Ureter (tissue), 1 donor: Measurements from ENCODE around the gene ECPAS. TPM values are rescaled to one million over a fixed set of nuclear protein-coding genes. Genes with fewer than 3 reads are reported as not detected.
A peak's percentile ranks its signal among the peaks of the same experiment; 100 is the strongest.
"Not testable (repeated sequence)": the region's sequence is repeated elsewhere in the genome, so short reads cannot be mapped to it uniquely, and the experiment has no call there.

ENCODE experiments used
- DNase-seq: peaks from one replicate; pipeline ENCODE4 v3.0.0-alpha.2; 2020; ENCODE audit warnings: low spot score
- total RNA-seq: library from RNA; stranded (reverse); gene quantifications from one replicate; pipeline ENCODE4 v1.2.4, GENCODE V29; 2023
- donor health status: DM: yes; HTN: yes; CAD: no.

The ECPAS gene
- 125 TPM for total RNA-seq

DNA sequence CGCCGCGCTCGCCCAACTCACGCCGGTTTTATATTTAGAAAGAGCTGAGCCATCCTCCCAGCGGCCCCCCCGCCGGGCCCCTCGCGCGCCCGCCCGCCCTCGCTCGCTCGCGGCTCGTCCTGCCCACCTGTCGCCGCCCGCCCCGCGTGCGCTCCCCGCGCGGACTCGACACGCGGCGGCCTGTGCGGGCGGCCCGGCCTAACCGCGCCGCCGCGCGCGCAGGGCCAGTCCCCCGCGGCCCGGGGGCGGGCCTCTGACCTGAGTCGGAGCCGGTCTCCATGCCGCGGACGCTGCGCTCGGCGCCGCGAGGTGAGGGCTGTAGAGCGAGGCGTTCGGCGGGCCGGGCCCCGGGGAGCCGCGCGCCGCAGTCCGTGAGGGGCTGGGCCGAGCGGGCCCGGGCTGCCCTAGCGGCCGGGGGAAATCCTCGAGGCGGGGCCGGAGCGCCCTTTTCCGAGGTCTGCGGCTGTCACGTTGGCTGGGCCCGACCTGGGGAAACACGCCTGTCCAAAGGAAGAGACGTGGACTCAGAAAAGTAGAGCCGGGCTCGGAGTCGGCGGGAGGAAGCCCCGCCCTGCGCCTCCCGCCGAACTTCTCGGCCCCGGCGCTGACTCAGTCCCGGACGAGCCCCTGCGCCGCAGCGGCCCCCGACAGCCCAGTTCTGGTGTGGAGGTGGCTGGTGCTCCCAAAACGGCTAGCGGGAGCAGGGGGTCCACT is at the start of gene ECPAS:
TSS of gene ECPAS (minus strand) at position 526 of the 714 bp plus-strand sequence. CDS start 11,465 bp downstream, outside the sequence.
- peak; percentile 78 for DNase-seq

- no peak for DNase-seq
Observed at GRCh38 chr9:111533099-111533790, 49.1 kb upstream of the ECPAS start.

GRCh38 chr9:111531716-111532115 is 47.5 kb upstream of the ECPAS start:
- no peak for DNase-seq

DNA sequence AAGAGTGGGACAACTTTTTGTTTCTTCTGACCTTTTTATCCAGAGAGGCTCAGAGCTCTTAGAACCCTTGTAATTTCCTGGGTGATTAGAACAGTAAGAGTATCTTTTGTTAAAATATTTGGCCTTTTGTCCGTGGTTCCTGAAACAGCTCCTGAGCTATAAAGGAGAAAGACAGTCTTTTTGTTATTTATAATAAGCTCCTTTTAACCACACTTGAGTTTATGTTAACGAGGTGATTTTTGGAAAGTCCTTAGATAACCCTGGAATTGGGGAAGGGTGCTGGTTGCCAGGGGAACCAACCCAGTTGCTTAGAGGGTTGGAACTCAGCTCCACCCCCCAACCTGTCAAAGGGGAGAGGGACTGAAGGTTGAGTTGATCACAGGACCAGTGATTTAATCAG is 45.6 kb upstream of the ECPAS start:
- no peak for DNase-seq

DNA sequence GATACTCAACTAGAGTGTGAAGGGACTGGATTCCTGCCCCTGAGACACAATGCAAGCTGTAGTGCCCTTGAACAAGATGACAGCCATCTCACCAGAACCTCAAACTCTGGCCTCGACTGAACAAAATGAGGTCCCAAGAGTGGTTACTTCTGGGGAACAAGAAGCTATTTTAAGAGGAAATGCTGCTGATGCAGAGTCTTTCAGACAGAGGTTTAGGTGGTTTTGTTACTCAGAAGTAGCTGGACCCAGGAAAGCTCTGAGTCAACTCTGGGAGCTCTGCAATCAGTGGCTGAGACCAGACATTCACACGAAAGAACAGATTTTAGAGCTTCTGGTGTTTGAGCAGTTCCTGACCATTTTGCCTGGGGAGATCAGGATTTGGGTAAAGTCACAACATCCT is 43.2 kb upstream of the ECPAS start:
- DNase-seq: no peak

DNA sequence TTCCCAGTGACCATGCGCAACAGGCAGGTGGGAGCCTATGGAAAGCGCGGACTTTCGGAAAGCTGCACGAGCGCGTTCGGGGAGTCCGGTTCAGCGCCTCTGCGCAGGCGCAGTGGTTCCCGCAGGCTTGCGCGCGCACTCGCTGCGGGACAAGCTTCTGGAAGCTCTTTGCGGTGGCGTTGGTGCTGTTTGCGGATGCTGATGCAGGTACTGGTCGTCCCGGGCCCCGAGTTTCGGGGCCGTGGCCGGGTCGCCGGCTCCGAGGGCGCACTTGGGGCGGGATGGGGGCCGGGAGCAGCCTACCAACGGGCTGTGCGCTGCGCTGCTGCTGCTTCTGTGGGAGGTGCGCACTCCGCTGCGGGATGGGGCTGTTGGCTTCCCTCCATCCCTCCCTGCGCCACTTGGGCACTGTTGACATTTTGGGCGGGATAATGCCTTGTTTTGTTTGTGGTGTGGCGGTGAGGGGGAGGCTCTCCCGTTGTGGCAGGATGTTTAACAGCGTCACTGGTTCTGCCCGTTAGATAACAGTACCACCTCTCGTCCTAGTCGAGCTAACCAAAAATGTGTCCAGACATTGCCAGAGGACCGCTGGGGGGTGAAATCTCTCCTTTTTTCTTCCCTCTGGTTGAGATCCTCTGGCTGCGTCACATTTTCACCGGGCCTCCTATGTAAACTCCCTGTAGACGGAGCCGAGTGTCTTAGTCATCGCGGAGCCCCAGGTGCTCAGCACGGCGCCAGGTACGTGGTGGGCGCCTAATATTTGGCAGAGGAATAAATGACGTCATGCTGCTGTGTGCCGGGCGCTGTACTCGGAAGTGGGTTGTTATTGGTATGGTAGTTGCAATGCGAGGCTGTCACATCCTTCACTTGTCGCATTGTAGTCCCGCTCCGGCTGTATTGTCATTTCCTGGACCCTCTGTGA is 41.1 kb upstream of the ECPAS start, which contains the start of gene ZNF483:
TSS of gene ZNF483 (plus strand) at position 124 of the 922 bp plus-strand sequence. CDS start 2,217 bp downstream, outside the sequence.
- peak; percentile 67 for DNase-seq

DNA sequence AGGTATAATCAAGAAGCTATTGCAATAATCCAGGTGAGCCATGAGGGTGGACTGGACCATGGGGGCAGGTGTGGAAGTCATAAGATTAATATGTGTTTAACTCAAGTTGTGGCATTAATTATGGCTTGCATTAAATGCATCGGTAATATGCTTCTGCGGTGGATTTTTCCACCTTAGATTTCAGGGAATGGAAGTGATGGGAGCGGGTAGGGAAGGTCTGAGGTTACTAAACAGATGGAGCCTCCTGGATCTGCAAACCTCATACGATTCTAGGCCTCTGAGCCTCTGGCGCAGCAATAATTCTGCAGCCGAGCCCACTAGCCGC is 40.5 kb upstream of the ECPAS start:
- DNase-seq: no peak

DNA sequence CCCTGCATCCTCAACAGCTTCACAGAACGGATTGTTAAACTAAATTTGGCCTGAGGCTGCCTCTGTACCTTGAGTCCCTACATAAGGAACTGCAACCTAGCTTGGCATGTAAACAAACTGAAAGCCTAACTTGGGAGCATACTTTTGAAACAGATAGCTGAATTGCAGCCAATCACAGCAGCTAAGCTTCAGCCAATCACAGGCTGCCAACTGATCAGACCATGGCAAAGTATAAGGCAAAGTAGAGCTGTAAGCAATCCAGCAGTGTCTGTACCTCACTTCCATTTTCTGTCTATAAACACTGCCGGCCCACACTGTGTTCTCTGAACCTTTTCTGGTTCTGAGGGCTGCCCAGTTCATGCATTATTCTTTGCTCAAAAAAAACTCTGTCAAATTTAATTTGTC is 31.9 kb upstream of the ECPAS start:
- DNase-seq: no peak

DNA sequence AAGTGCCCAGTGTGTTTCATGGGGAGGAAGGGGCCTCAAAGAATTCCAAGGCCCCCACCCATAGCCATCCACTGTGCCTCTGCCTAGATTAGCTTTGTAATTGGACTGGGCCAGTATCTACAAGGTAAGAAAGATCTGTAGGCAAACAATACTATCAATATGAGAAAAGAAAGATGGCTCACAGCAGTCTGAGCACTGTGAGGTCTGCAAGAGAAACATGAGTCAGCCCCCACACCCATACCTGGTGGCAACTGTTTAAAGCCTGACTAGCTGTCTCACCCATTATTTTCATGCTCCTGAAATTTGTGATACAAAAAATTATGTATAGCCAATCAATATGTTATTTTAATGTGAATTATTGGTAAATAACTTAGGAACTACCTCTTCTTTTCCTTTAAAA is 30.8 kb upstream of the ECPAS start:
- DNase-seq: no peak

GRCh38 chr9:111511581-111511980 is 27.4 kb upstream of the ECPAS start:
- DNase-seq: not testable (repeated sequence)

- no peak for DNase-seq
Observed at GRCh38 chr9:111502506-111502905, 18.3 kb upstream of the ECPAS start.

GRCh38 chr9:111501648-111502047 is 17.5 kb upstream of the ECPAS start:
- no peak for DNase-seq

DNA sequence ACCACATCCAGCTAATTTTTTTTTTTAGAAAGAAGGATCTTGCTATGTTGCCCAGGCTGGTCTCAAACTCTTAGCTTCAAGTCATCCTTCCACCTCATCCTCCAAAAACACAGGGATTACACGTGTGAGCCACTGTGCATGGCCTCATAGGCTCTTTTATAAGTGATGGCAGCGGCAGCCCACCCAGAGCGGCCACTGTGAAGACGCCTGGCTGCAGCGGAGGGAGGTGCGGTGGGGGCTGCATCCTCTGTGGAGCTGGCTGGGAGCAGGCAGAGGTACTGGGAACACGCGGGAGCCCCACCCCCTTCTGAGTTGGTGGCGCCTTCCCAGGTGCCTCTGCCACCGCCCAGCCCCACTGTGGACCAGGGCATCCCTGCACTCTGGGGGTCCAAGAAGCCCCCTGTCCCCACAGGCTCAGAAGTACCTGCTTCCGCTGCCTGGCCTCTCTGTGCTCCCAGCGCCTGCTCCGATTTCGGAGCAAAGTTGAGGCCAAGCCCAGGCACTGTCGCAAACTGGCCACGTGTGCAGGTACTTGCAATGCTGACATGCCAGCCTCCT is 16.9 kb upstream of the ECPAS start:
- DNase-seq: no peak

GRCh38 chr9:111497196-111497595 is 13.0 kb upstream of the ECPAS start:
- DNase-seq: not testable (repeated sequence)

DNA sequence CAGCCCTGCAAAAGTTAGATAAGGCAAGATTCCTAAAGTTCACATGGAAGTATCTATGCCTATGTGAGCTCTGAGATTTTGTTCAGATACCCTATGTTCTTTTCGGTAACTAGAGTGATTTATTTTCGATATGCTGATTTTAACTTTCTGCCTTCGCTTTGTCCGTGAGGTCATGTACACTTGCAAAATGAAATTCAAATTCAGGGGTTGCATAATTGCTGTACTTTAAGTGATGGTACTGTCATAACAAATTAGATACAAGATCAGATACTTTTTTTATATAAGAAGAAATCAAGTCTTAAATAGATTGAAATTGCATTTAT is 350 bp upstream of the ECPAS start:
- no peak for DNase-seq

DNA sequence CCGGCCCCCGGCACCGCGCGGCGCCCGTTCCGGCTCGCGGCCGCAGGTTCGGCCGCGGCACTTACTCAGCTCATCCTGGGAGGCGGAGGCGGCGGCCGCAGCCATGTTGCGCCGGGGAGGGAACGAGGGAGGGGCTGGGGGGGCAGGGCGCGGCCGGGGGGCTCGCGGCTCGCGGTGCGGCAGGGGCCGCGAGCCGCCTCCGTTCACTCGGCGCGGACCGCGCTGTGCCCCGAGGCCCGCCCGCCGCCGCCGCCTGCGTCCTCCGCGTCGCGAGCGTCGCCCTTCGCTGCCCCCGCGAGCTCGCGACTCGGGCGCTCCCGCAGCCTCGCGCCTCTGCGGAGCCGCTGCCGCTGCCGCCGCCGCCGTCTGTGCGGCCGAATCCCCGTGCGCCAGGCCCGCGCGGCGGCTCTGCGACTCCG is 735 bp downstream of the ECPAS start:
- DNase-seq: no peak

DNA sequence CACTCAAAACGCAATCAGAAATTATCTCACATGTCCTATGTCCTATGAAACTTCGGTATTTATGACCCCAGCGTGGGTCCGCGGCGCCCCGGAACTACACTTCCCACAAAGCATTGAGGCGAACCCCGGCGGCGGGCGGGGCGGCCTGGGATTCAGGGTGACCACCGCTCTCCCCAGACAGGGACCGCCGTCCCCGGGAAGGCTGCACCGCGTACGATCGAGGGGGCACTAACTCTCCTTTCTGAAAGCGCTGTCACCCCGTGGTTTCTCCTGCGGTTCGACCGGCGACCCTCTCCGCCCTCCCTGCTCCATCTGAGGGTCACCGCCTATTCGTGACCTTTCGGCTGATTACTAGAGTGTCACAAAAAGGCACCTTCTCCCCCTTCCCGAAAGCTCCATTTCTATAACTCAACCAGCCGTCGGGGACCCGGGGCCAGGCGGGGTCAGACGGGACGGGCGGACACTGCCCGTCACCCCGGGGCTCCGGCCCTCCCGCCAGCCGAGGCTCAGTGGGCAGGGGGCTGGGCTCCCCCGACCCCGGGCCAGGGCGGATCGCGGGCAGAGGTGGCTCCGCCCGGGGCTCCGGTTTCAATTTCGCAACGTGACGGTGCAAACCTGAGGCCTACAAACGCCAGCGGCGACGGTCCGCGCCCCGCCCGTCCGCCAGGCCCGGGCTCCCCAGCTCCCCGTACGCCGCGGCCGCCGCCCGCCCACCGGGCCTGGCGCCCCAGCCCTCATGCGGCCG is 1.3 kb downstream of the ECPAS start:
- DNase-seq: peak; percentile 76

GRCh38 chr9:111481885-111482636 is 2.1 kb downstream of the ECPAS start:
- DNase-seq: no peak

DNA sequence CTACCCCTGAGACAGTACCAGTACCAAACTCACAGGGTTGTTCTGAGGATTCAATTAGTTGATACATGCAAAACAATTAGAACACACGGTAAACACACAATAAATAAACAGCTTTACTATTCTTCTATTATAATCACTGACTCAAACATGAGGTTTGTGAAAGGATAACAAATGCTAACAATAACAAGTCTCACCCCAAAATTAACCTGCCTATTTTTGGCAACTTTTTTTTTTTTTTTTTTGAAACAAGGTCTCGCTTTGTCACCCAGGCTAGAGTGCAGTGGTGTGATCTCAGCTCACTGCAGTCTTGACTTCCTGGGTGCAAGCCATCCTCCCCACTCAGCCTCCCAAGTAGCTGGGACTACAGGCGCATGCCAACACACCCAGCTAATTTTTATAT is 6.5 kb downstream of the ECPAS start:
- no peak for DNase-seq

DNA sequence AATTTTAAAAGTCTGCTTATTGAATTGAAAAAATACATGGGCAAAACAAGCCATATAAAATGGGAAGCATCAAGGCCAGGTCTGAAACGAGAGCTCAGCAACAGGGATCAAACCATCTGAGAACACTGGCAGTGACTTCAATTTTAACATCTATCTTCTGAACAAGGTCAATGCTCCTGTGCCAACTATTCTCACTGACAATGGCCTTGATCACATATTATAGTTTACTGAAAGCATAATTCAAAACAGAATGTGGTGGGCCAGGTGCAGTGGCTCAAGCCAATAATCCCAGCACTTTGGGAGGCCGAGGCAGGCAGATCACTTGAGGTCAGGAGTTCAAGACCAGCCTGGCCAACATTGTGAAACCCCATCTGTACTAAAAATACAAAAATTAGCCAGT is 9.0 kb downstream of the ECPAS start:
- DNase-seq: no peak

DNA sequence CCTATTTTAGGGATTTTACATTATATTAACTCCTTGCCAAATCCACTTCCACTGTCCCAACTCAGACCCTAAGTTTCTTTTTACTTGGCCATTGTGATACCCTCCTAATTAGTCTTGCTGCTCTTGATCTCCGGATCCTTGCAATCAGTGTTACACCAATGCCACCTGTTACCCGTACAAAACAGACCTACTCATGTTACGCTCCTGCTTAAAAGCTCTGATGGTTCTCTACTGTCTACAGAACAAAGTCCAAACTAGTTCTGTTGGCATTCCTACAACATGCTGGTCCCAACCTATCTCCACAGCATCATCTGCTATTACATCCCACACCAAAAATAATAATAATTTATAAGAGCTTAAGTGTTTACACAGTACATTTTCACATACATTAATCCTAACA is 9.8 kb downstream of the ECPAS start:
- no peak for DNase-seq
